ENCODE results near the gene ATG4A.

Gene ATG4A, protein sequence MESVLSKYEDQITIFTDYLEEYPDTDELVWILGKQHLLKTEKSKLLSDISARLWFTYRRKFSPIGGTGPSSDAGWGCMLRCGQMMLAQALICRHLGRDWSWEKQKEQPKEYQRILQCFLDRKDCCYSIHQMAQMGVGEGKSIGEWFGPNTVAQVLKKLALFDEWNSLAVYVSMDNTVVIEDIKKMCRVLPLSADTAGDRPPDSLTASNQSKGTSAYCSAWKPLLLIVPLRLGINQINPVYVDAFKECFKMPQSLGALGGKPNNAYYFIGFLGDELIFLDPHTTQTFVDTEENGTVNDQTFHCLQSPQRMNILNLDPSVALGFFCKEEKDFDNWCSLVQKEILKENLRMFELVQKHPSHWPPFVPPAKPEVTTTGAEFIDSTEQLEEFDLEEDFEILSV

GRCh38 chrX:108091264-108091877, at the start of gene ATG4A, which contains the start of gene PSMD10:
Gene ATG4A (plus strand): TSS chrX:108091778. CDS start chrX:108091827, 49 bp downstream.
Gene PSMD10 (minus strand): TSS chrX:108091542. CDS start chrX:108091520, 22 bp downstream.
- DNase-seq (ENCODE audit: low read depth in 2 of 2) = peak; percentile 72 to 81

GRCh38 chrX:108044554-108045256, 46.9 kb upstream of the ATG4A start, which contains the start of gene VSIG1:
Gene VSIG1 (plus strand): TSS chrX:108045065. CDS start chrX:108045131, 66 bp downstream.
- DNase-seq (ENCODE audit: low read depth in 2 of 2) = no peak

- DNase-seq (ENCODE audit: low read depth in 2 of 2) = no peak
These were observed 41.9 kb upstream of the ATG4A start for GRCh38 chrX:108049649-108050048.

- no peak for DNase-seq (ENCODE audit: low read depth in 2 of 2)
These were observed 38.4 kb upstream of the ATG4A start for GRCh38 chrX:108053218-108053617.

- DNase-seq (ENCODE audit: low read depth in 2 of 2) = no peak
These were observed 36.0 kb upstream of the ATG4A start for GRCh38 chrX:108055546-108055945.

- DNase-seq (ENCODE audit: low read depth in 2 of 2) = no peak
These were observed 31.8 kb upstream of the ATG4A start for GRCh38 chrX:108059801-108060200.

DNA sequence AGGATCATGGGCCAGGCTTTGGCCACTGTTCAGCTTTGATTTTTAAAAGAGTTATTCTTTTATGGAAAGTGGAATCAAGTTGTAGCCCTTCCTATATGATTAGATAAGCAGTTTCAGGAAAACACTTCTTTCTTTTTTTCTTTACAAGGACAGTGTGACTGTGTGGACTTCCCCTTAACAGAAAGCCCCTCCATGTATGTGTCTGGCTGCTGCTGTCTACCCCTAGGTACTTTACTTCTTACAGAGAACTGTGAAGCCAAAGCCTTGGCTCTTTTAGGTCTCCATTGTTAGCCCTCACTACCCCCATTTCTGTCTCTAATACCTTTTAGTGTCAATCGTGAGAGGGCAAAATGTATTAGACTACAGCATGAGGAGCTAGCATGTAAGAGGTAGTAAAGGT, 27.6 kb upstream of the ATG4A start:
- DNase-seq (ENCODE audit: low read depth in 2 of 2) = no peak

DNA sequence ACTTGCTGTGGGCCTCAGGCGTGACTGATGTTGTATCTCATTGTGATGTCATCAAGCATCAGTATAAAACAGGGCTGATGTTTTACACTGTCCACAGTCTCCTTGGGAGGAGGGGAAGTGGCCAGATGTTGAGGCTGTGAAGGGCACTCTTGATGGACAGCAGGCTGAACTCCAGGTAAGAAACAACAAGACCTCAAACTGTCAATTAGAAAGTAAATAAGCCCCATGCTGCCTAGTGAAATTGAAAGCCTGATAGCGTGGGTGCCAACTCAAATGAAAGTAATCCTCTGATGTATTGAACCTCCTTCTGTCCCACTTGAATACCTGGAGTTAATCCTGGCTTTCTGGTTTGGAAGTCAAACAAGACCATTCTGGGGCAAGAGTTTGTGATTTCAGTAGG, 27.0 kb upstream of the ATG4A start:
- no peak for DNase-seq (ENCODE audit: low read depth in 2 of 2)

DNA sequence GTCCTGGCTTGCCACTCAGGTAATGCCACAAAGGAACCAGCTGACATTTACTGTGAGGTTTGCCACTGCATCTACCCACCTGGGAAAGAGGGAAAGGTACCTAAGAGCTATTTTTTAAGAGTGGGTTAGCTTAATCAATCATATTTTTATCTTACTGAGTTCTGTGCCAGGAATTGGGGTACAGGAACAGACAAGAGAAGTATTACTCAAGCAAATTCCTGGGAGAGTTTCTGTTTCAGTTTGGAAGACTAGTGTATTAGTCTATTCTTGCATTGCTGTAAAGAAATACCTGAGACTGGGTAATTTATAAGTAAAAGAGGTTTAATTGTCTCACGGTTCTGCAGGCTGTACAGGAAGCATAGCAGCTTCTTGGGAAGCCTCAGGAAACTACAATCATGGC, 23.5 kb upstream of the ATG4A start:
- DNase-seq (ENCODE audit: low read depth in 2 of 2) = no peak

DNA sequence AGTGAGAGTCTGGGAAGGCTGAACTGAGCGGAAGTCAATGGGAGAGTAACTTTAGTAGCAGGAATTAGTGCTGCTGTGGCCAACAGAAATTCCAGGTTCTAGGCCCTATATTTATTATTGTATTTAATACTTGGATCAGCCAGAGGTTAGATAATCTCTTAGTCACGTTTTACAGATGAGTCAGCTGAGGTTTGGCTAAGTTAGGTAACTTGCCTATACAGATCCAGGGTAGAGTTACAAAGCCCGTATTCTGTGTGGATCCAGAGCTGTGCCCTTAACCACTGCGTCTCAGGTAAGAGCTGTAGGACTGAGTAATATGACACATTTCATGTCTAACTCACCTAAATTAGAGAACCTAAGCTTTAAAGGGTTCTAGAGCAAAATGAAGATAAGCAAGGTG, 20.7 kb upstream of the ATG4A start:
- no peak for DNase-seq (ENCODE audit: low read depth in 2 of 2)

DNA sequence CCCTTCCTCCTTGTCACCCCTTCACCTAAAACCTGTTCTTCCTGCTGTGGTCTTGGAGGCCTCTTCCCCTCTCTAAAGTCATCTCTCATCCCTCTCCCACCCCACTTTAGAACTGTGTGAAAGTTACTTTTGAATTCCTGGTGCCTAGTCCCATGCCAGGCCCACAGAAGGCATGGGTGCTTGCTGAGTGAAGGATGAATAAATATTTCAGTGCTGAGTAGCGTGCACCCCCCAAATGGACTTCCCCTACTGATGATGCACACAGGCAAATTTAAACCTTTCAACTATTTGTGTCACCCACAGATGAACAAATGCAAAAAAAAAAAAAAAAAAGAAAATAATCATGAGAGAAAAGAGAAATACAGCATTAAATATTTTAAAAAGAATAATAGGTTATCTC, 20.0 kb upstream of the ATG4A start:
- DNase-seq (ENCODE audit: low read depth in 2 of 2) = no peak

DNA sequence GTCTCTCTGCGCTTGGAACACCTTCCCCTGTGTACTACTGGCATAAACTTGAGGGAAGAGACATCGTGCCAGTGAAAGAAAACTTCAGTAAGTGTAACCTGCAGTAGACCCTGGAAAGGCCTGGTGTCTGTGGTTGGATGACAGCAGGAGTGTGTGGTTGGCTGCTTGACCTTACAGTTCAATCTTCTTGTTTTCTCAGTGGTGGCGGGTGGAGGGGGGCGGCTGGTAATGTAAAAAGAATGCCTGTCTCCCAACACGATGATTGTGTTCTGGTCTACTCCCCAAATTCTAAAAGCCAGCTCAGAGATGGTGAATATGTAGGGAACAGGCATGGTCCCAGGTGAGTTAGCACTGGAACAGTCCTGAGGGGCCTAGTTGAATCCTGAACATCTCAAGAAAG, 18.8 kb upstream of the ATG4A start:
- no peak for DNase-seq (ENCODE audit: low read depth in 2 of 2)

- no peak for DNase-seq (ENCODE audit: low read depth in 2 of 2)
These were observed 10.5 kb upstream of the ATG4A start for GRCh38 chrX:108081110-108081509.

DNA sequence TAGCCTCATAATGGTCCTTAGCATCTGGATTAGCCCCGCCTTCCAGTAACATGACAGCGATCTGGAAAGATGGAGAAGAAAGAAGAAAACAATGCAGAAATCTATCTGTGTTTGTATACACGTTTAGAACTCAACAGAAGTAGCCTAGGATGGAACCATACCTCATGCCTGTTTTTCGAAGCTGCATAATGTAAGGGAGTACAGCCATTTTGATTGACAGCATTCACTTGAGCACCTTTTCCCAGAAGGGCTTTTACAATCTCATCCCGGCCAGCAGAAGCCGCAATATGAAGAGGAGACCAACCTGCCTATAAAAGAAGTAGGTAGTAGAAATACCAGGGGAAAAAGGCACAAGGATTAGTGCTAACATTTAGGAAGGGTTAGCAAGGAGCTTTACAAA, 3.8 kb upstream of the ATG4A start:
- no peak for DNase-seq (ENCODE audit: low read depth in 2 of 2)

- no peak for DNase-seq (ENCODE audit: low read depth in 2 of 2)
These were observed 3.1 kb upstream of the ATG4A start for GRCh38 chrX:108088511-108088910.

GRCh38 chrX:108090491-108091263, 901 bp upstream of the ATG4A start:
- no peak for DNase-seq (ENCODE audit: low read depth in 2 of 2)

DNA sequence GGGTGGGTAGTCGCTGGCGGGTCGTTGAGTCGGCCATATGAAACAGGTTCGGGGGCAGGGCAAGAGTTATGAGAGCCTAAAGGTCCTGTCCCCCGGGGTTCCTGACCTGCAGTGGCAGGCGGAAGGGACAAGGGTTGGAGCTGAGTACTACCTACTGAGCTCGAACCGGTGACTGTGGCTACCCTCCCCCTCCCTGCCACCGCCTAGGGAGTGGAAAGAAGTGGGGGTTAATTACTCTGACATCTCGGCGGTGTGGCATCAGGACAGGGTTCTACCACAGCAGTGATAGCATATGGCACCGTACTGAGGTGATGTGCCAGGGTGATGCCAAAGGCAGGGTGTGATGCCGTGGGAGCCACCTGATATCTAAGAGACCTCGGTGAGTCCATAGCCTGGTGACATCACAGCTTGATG, 307 bp downstream of the ATG4A start:
- DNase-seq (ENCODE audit: low read depth in 2 of 2) = no peak

- DNase-seq (ENCODE audit: low read depth in 2 of 2) = no peak
These were observed 5.8 kb downstream of the ATG4A start for GRCh38 chrX:108097380-108097779.

DNA sequence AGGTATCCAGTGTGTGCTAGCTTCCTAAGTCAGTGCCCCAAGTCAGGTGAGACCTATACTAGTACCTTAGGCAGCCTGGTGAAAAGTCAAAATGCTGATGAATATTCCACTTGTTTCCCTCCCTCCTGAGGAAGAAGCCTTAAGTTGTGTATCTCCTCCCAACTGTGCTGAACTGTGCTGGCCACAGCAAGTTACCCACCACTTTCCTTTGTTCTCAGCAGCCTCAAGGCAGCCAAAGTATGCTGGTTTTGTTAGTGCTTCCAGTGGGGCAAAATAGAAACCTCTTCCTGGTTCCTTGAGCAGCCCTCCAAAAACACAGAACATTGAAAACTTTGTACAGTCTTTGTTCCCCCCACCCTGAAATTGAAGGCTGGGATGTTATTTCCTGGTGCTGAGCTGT, 13.9 kb downstream of the ATG4A start:
- DNase-seq (ENCODE audit: low read depth in 2 of 2) = no peak

DNA sequence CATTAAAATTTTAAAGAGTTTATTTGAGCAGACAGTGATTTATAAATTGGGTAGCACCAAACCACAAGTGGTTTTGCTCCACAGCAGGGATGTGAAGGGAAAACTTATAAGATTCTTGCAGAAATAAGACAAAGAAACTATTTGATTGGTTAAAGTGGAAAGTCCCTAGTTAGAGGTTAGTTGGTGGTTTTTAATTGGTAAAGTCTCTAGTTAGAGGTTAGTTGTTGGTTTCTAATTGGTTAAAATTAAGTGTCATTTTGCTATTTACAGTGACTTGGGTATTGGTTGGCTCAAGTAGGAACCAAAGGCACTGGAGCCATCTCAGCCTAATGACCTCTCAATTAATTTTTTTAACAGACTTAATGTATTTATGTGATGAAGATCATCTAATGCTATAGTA, 23.0 kb downstream of the ATG4A start:
- DNase-seq (ENCODE audit: low read depth in 2 of 2) = no peak

GRCh38 chrX:108117988-108118387, 26.4 kb downstream of the ATG4A start:
- no peak for DNase-seq (ENCODE audit: low read depth in 2 of 2)

GRCh38 chrX:108121291-108121690, 29.7 kb downstream of the ATG4A start:
- DNase-seq (ENCODE audit: low read depth in 2 of 2) = no peak
